Right kidney (tissue), 1 donor: Measurements from ENCODE around the gene GLT8D2.

ENCODE experiments used
- DNase-seq: peaks from one replicate; pipeline ENCODE4 v3.0.0-alpha.2; 2016

Gene GLT8D2

GRCh38 chr12:104000807-104001434 is 49.1 kb downstream of the GLT8D2 start:
- DNase-seq = no peak

DNA sequence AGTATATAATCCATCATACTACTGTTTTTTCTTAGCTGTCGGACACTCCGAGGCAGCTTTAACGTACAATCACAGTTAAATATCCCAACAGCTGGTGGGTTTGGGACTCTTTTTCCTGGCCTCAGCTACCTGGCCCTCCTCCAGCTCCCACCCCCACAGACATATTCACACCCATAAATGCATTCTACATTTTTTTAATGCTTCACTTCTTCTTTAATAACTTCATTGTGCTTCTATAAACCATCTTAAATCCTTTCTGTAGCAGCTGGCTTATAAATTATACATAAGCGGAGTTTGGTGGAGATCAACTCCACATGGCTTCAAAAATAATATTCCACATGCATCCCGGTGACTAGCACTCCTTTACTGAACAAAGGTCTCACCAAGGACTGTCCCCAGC is 51.0 kb downstream of the GLT8D2 start:
- no peak for DNase-seq

DNA sequence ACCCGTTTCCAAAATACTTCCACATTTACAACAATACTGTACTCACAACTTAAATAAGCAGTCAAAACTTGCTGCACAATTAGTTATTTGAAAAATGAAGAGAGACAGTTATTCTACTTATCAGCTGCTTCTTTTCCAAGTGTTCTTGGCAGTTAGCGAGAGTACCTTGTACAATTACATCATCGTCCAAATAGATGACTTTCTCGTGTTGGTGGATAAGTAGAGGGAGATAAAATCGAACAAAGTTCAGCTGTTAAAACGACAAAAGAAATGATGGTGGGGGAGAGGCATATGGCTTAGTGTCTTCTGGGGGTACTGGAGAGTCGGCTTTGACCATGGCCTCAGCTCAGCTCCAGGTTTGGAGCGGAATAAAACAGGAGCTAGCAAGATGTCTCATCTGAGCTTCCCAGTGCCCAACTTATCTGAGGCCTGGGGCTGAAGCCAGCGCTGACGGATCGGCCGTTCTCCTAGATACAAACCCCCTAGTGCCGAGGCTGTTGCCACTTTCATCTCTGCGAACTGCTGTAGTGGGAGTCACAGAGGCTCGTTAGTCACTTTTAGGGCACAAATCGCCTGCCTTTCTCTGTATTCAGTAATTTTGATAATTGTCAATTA is 52.6 kb downstream of the GLT8D2 start:
- DNase-seq = no peak

DNA sequence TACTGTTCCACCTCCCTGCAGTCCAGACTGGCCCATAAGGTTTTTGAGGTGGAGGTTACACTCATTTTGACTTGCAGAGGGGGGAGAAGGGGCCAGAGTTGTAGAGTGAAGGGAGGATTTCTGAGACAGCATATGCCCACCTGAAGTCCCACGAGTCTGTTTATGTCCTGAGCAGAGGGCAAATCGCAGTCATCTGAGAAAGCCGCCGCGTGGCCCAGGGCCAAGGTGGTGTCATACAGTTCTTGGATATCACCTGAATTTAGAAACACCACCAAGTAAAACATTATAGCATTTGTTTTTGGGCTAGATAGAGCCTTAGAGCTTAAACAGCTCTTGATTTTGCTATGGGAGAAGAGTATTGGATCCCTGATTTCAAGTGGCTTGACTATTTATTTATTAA is 53.4 kb downstream of the GLT8D2 start:
- no peak for DNase-seq

- DNase-seq = no peak
These were observed 55.8 kb downstream of the GLT8D2 start for GRCh38 chr12:103994235-103994634.

DNA sequence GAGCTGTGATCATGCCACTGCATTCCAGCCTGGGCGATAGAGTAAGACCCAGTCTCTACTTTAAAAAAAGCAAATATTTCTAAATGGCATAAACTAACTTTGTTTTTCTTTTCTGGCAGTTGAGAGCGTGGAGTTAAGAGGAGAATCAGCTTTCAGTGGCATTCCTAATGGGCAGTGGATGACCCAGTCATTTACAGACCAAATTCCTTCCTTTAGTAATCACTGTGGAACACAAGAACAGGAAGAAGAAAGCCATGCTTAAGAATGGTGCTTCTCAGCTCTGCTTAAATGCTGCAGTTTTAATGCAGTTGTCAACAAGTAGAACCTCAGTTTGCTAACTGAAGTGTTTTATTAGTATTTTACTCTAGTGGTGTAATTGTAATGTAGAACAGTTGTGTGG is 63.2 kb downstream of the GLT8D2 start:
- no peak for DNase-seq

- no peak for DNase-seq
These were observed 71.5 kb downstream of the GLT8D2 start for GRCh38 chr12:103978384-103978982.

DNA sequence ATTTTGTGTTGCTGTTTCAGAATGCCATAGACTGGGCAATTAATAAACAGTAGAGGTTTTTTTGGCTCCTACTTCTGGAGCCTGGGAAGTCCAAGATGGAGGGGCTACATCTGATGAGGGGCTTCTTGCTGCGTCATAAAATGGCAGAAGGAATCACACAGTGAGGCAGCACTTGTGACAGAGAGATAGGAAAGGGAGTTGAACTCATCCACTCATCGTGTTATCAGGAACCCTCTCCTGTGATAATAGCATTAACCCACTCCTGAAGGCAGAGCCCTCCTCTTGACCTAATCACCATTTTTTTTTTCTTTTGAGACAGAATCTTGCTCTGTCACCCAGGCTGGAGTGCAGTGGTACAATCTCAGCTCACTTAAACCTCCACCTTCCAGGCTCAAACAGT is 74.6 kb downstream of the GLT8D2 start:
- DNase-seq = no peak

DNA sequence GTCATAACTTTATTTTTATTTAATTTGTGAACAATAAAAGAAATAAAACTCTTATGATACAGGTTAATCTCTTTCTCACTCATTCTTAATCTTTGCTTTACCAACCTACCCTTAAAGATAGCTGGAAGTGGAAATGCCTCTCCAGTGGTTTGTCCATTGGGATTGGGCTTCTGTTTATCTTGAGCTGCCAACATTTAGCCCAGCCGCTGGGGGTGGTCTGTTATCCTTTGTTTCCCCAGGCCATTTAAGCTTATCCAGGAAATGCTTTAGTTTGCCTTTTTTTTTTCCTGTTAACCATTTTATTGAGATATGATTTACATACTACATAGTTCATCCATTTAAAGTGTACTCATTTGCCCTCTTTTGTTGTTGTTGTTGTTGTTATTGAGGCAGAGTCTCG is 76.1 kb downstream of the GLT8D2 start:
- no peak for DNase-seq

DNA sequence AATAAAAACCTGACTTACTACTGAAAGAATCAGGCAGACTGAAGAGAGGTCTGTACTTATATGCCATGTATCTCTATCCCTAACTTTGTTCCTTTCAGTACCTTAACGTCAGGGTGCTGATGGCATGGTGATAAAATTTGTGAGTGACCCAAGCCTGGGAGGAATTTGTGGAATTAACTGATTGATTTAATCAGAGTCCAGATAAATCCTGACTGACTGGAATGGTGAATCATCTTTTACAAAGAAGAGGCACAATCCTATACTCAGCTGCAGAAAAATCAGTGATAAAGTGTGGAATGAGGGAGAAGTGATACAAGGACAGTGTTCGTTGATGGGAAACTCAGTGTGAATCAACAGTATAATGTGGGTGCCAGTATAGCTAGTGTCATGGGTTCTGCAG is 80.6 kb downstream of the GLT8D2 start:
- DNase-seq = no peak

GRCh38 chr12:103966736-103967135 is 83.3 kb downstream of the GLT8D2 start:
- no peak for DNase-seq

DNA sequence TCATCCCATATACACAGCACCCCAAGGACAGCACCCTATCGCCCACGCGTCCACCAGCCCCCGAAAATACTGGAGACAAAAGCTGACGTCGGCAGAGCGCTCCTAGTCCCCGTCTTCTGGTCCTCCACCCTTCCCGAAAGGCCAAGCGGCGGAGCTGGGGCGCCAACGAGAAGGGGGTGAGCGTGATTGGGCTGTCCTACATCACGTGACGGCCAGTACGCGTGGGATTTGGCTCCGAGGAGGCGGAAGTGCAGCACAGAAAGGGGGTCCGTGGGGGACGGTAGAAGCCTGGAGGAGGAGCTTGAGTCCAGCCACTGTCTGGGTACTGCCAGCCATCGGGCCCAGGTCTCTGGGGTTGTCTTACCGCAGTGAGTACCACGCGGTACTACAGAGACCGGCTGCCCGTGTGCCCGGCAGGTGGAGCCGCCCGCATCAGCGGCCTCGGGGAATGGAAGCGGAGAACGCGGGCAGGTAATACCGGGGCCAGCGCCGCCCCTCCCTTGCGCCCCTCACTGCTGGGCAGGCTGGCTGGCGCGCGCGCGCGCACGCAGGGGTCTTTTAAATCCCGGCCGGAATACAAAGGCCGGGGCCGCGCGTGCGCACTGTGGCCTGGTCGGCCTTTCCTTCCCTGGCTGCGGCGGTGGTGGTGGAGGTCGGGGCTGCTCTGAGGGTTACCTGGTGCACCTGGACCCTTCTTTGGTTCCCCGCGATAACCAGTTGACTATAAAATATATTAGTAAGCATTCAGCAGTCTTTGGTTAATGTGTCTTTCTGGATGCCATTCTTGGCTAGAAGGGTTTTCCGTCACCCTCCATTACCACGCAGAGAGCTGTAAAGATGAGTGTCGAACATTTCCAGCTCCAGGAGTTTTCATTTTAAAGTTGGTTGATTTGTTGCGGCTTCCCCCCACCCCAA is 84.1 kb downstream of the GLT8D2 start, which contains the start of gene TDG:
Gene TDG (plus strand): TSS at position 283 of the 915 bp plus-strand sequence. CDS start 166 bp downstream, at position 449.
- DNase-seq = peak; percentile 99

DNA sequence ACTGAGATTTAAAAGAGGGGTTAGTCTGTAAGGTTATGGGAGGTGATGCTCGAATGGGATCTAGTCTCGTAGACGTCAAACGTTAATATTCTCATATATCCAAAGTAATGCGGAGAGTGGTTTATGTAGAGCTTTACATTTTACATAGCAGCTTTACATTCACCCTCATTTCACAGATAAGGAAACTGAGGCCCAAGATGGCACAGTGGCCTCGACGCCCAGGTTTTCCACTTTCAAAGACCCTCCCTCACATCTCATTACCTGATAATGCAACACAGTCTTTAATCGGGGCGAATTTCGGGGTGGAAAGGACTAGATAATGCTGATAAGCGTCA is 84.8 kb downstream of the GLT8D2 start:
- no peak for DNase-seq

- DNase-seq = no peak
These were observed 85.2 kb downstream of the GLT8D2 start for GRCh38 chr12:103964805-103965204.

DNA sequence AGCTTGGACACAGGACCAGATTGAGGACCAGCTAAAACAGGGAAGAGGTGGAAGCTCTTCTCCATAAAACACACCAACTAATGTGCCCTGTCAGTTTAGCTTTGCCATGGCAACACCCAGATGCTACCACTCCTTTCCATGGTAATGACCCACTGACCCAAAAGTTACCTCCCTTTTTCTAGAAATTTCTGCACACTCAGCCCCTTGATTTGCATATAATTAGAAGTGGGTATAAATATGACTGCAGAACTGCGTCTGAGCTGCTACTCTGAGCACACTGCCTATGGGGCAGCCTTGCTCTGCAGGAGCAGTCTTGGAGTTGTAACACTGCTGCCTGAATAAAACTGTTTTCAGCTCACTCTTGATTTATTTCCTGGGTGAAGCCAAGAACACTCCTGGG is 87.5 kb downstream of the GLT8D2 start:
- DNase-seq = no peak

- DNase-seq = no peak
These were observed 89.3 kb downstream of the GLT8D2 start for GRCh38 chr12:103960616-103961227.

DNA sequence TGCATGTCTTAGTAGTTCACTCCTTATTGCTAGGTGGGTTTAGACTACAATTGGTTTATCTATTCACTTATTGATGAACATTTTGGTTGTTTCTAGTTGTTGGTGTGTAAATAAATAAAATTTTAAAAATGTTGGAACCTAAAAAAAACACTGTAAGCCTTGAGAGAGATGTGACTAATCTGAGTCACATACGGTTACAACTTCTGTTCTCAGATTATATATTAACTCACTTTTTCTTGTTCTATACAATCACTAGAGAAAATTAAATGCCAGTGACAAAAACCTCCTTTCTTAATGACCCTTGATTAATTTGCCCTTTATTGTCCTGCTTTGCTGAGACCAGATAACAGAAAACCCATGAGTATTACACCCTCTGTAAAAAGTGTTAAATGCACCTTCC is 91.4 kb downstream of the GLT8D2 start:
- DNase-seq = no peak

- DNase-seq = no peak
These were observed 92.1 kb downstream of the GLT8D2 start for GRCh38 chr12:103957865-103958388.

DNA sequence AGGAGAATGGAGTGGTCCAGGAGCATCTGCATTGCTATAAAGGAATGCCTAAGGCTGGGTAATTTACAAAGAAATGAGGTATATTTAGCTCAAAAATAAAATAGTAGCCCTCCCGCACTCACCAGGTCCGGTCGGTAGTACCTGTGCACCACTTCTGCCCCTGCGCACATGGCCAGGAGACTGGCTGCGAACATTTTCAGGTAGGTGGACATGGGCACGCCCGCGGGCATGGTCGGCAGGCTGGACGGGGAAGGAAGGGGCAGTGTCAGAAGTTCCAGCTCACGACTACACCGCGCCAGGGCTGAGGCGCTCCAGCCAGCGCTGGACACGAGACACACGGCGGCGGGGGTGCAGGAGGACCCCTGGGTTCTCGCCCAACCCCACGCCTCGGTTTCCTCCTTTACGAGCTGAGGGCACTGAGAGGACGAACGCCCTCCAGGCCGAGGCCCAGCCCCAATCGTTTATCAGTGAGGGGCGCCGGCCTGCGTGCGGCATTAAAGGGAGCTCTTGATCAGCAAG is 93.4 kb downstream of the GLT8D2 start:
- no peak for DNase-seq

DNA sequence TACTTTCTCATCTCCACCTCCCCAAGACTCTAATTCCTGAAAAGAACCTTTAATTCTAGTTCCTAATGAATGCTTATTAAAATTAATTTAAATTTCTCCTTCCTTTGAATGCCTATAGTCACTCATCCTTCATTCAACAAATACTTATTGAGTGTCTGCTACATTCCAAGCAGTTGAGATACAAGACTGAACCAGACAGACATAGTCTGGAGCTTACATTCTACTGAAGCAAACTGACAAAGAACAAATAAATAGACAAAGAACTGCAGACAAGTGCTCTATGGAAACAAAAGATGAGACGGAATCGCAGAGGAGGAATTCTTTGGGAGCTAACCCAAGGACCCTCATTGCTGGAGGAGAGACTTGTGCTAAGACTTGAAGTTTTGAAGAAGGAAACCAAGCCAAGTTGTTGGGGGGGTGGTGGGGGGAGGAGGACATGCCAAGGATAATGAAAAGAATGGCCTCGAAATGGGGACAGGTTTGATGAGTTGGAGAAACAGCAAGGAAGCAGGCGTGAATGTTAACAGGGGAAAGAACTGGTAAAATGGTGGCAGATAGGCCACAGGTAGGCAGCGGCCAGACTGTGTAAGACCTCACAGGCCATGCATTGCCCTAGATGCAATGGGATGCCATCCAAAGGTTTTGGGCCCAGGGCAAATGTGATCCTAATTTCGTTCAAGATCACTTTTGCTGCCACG is 94.0 kb downstream of the GLT8D2 start:
- DNase-seq = no peak

DNA sequence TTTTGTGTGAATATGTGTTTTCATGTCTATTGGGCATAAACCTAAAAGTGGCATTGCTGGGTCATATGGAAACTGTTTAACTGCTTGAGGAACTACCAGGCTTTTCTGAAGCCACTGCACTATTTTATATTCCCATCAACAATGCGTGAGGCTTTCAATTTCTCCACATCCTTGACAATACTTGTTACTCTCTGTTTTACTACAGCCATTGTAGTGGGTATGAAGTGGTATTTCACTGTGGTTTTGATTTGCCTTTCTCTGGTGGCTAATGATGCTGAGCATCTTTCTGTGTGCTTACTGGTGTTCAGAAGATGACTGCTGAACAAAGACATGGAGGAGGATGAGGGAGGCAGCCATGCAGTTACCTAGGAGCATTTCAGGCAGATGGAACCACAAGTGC is 97.5 kb downstream of the GLT8D2 start:
- no peak for DNase-seq
